Measurements from ENCODE around the gene ZBP1. TPM values are rescaled to one million over a fixed set of nuclear protein-coding genes. Genes with fewer than 3 reads are reported as not detected.

Gene ZBP1
- total RNA-seq, 1 donor from 2014 or later = not detected

DNA sequence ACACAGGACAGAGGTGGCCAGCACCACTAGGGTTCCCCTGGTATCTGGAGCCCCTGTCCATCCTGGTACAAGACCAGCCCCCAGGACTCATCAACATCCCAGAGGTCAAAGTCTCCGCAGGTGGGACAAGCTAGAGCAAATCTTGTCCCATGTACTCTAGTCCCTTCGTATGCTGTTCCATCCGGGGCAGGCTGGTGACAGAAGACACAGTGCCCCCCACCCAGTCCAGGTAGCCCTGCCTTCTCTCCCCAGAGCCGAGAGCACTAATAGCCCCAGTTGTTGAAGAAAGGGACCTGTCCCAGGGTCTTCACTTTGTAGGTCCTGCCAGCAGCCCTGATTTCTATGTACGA, 38.2 kb downstream of the ZBP1 start:
- H3K36me3 Mint-ChIP-seq (ENCODE audit: low read depth) = no peaks in the 10 kb centered on the region
- peaks cover 19% of the 10 kb centered on the region for H3K4me1 Mint-ChIP-seq (ENCODE audit: low read depth)
- DNase-seq (ENCODE audit: low spot score) = peak; percentile 47
- H3K27me3 Mint-ChIP-seq (ENCODE audit: low read depth) = peaks cover 20% of the 10 kb centered on the region
- H3K9me3 Mint-ChIP-seq (ENCODE audit: low read depth) = no peaks in the 10 kb centered on the region
- peak overlapping the region; percentile 83 for H3K27ac Mint-ChIP-seq (ENCODE audit: unreplicated experiment)
- no peak overlapping the region for H3K4me3 Mint-ChIP-seq (ENCODE audit: unreplicated experiment)
- TF ChIP-seq, protein P1, sequence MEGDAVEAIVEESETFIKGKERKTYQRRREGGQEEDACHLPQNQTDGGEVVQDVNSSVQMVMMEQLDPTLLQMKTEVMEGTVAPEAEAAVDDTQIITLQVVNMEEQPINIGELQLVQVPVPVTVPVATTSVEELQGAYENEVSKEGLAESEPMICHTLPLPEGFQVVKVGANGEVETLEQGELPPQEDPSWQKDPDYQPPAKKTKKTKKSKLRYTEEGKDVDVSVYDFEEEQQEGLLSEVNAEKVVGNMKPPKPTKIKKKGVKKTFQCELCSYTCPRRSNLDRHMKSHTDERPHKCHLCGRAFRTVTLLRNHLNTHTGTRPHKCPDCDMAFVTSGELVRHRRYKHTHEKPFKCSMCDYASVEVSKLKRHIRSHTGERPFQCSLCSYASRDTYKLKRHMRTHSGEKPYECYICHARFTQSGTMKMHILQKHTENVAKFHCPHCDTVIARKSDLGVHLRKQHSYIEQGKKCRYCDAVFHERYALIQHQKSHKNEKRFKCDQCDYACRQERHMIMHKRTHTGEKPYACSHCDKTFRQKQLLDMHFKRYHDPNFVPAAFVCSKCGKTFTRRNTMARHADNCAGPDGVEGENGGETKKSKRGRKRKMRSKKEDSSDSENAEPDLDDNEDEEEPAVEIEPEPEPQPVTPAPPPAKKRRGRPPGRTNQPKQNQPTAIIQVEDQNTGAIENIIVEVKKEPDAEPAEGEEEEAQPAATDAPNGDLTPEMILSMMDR (IDR thresholded peaks at IDR 0.05) = no peak

DNA sequence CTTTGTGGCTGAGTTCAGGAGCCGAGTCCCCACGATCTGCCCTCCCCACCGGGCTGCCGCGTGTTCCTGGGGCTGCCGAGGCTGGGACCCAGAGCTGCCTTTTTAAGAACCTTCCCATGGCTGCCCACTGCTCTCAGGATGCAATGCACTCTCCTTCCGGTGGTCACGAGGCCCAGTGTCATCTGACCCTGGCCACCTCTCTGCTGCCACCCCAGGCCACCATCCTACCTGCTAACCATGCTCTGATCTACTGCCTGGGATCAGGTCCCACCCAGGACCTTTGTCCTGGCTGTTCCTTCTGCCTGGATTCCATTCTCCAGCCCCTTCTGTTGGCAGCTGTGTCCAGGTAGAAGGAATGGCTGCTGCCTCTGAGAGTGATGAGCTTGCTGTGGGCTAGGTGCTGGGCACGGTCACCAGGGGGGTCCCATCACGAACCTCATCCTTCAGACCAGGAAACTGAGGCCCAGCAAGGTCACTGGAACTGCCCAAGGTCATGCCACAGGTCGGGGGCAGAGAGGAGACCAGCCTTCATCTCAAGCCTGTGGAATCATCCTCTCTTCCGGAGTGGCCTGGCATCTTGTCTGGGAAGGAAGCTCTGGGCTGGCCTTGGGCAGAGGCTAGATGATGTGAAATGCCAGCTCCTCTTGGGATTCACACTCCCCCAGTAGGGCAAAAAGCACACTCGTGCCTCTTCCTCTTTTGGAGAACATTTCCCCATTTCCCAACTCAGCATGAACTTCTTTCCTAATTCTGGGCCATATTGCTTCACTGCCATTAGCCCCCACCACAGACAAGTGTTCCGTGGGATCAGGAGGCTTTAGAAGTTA, 38.8 kb downstream of the ZBP1 start:
- no peak for DNase-seq (ENCODE audit: low spot score)
- Mint-ChIP-seq H3K4me1 (ENCODE audit: low read depth) (peaks cover 19% of the 10 kb centered on the region), H3K27me3 (ENCODE audit: low read depth) (peaks cover 20% of the 10 kb centered on the region), H3K27ac (ENCODE audit: unreplicated experiment) (peak overlapping the region; percentile 83), H3K36me3 (ENCODE audit: low read depth) (no peaks in the 10 kb centered on the region), H3K9me3 (ENCODE audit: low read depth) (no peaks in the 10 kb centered on the region), H3K4me3 (ENCODE audit: unreplicated experiment) (no peak overlapping the region)
- TF ChIP-seq, protein P1 (IDR thresholded peaks at IDR 0.05) = no peak

DNA sequence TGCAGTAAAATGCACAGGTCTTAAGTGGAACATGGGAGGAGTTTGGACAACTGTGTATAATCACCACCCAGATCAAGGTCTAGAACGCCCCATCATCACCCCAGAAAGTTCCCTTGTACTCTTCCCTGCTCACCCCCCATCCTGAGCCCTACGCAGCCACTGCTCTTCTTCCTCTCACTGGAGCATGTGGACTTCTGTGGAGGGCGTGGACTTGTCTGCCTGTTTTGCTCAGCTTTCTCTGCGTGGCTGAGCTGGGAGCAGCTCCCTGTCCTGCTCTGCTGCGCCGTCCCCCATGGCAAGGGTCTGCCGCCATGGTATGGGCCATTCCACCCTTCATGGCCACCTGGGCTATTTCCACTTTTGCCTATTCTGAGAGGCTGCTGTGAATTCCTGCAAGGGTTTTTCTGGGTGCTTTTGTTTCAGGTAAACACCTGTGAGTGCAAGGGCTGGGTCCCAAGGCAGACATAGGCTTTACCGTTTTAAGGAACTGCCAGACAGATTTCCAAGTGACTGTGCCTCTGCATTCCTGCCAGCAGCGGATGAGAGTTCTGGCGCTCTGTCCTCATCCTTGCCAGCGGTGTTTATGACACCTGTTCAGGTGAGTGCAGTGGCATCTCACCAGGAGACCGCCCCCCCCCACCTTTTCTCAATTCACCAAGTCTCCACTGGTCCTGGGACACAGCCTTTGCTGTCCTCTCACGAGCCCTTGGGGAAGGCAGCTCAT, 39.6 kb downstream of the ZBP1 start:
- Mint-ChIP-seq H3K4me1 (ENCODE audit: low read depth) (peaks cover 19% of the 10 kb centered on the region), H3K9me3 (ENCODE audit: low read depth) (no peaks in the 10 kb centered on the region), H3K27ac (ENCODE audit: unreplicated experiment) (no peak overlapping the region), H3K4me3 (ENCODE audit: unreplicated experiment) (no peak overlapping the region), H3K27me3 (ENCODE audit: low read depth) (peaks cover 20% of the 10 kb centered on the region), H3K36me3 (ENCODE audit: low read depth) (no peaks in the 10 kb centered on the region)
- TF ChIP-seq, protein P1 (IDR thresholded peaks at IDR 0.05) = no peak
- DNase-seq (ENCODE audit: low spot score) = no peak

DNA sequence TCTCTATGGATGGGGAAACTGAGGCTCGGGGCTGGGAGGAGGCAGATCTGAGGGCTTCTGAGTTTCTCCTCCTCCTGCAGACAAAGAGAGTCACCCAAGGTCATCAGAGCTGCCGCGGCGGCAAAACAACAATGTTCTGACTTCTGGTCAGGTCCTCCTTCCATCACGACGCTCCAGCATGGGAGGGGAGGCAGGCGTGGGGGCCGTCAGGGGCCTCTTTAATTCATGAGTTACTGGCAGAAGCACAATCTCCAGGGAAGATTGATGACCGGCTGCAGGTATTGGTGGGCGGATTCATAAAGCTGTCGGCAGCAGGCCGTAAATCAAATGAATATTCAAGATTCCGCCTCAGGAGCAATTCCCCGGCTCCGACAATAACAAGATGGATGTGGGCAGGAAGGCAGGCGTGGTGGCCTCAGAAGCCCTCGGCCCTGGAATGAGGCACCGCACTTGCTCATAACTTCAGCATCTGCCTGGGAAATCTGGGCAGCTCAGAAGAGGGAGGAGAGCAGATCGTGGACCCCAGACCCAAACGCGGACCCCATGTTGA, 40.3 kb downstream of the ZBP1 start:
- H3K27me3 Mint-ChIP-seq (ENCODE audit: low read depth) = peaks cover 17% of the 10 kb centered on the region
- TF ChIP-seq, protein P1 (IDR thresholded peaks at IDR 0.05) = no peak
- H3K4me1 Mint-ChIP-seq (ENCODE audit: low read depth) = peaks cover 19% of the 10 kb centered on the region
- no peak overlapping the region for H3K4me3 Mint-ChIP-seq (ENCODE audit: unreplicated experiment)
- DNase-seq (ENCODE audit: low spot score) = no peak
- no peaks in the 10 kb centered on the region for H3K9me3 Mint-ChIP-seq (ENCODE audit: low read depth)
- no peaks in the 10 kb centered on the region for H3K36me3 Mint-ChIP-seq (ENCODE audit: low read depth)
- H3K27ac Mint-ChIP-seq (ENCODE audit: unreplicated experiment) = no peak overlapping the region

DNA sequence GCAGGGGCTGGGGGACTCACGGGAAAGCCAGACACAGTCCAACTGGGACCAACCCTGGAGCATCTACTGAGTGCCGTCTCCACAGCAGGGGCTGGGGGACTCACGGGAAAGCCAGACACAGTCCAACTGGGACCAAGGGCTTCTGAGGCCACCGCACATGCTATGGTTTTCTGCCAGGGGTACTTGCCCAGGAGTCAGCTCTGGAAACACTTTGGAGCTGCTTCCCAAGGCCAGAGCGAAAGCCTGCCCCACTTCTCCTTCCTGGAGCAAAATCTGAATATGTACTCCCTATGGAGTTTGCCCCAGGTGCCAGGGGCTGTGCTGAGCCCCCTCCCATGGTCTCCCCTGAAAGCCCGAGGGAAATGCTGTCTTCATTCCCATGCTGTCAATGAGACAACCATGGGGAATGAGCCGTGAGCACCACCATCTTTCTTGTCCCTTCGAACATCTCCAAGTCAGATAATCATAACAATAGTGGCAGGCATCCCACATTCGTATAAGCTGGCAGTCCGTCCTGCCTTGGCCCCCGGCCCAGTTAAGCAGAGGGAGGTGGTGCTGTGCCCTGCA, 40.8 kb downstream of the ZBP1 start:
- Mint-ChIP-seq H3K4me1 (ENCODE audit: low read depth) (peaks cover 19% of the 10 kb centered on the region), H3K27ac (ENCODE audit: unreplicated experiment) (no peak overlapping the region), H3K27me3 (ENCODE audit: low read depth) (peaks cover 18% of the 10 kb centered on the region), H3K4me3 (ENCODE audit: unreplicated experiment) (no peak overlapping the region), H3K9me3 (ENCODE audit: low read depth) (no peaks in the 10 kb centered on the region), H3K36me3 (ENCODE audit: low read depth) (no peaks in the 10 kb centered on the region)
- no peak for DNase-seq (ENCODE audit: low spot score)
- TF ChIP-seq, protein P1 (IDR thresholded peaks at IDR 0.05) = no peak
